Small intestine (tissue), 7 donors: ENCODE data around the gene SPTBN5. TPM values are rescaled to one million over a fixed set of nuclear protein-coding genes. Genes with fewer than 3 reads are reported as not detected.

Experiments
- DNase-seq, 2 donors: peaks; one replicate each; pipeline versions ENCODE4 v3.0.0 to v3.0.0-alpha.2; 2013
- FAIRE-seq: peaks from 2 replicates; lab custom pipeline; 2012; peaks lifted over from hg19 to GRCh38; lab: Jason Lieb, UNC
- H3K27ac ChIP-seq, 3 donors: one replicate each; pipeline ENCODE4 v1.5.1; 2013; ENCODE audit warnings: low read length in 2 of 3, mild to moderate bottlenecking in 2 of 3, control low read depth in 1 of 3, inconsistent platforms in 1 of 3, low read depth in 1 of 3, moderate library complexity in 1 of 3
- H3K27me3 ChIP-seq, 3 donors: one replicate each; pipeline ENCODE4 v1.6.1; 2013; ENCODE audit warnings: low read length in 3 of 3, inconsistent platforms in 1 of 3; ENCODE audit not compliant: control insufficient read depth in 3 of 3, insufficient read depth in 3 of 3
- H3K36me3 ChIP-seq, 3 donors: one replicate each; pipeline ENCODE4 v1.6.1; 2013; ENCODE audit warnings: low read length in 3 of 3, inconsistent platforms in 1 of 3, low read depth in 1 of 3, mild to moderate bottlenecking in 1 of 3, moderate library complexity in 1 of 3; ENCODE audit not compliant: control insufficient read depth in 3 of 3, insufficient read depth in 2 of 3
- H3K4me1 ChIP-seq, 3 donors: one replicate each; pipeline ENCODE4 v1.6.1; 2013; ENCODE audit warnings: low read length in 2 of 3, inconsistent platforms in 1 of 3, low read depth in 1 of 3, mild to moderate bottlenecking in 1 of 3, moderate library complexity in 1 of 3; ENCODE audit not compliant: control insufficient read depth in 3 of 3, insufficient read depth in 2 of 3
- H3K4me3 ChIP-seq, 3 donors: one replicate each; pipeline ENCODE4 v1.5.1; 2013; ENCODE audit warnings: low read length in 3 of 3, control low read depth in 1 of 3, inconsistent platforms in 1 of 3, low read depth in 1 of 3, mild to moderate bottlenecking in 1 of 3, moderate library complexity in 1 of 3
- H3K9me3 ChIP-seq, 2 donors: one replicate each; pipeline ENCODE4 v1.6.1; 2013; ENCODE audit warnings: low read depth in 1 of 2, low read length in 1 of 2; ENCODE audit not compliant: control insufficient read depth in 2 of 2, insufficient read depth in 1 of 2
- WGBS, 3 donors: extraction: QIAGEN DNeasy Blood & Tissue Kit; methylation state at CpG; one replicate each; pipeline ENCODE4 v1.1.7; 2013; 5-methylcytosine and 5-hydroxymethylcytosine counted together
- polyA plus RNA-seq, 4 donors: library from polyadenylated mRNA; stranded (reverse) in 3 of 4; unstranded in 1 of 4; fragments of 200-250 nt in 3 of 4; fragments of 120-200 nt in 1 of 4; gene quantifications; one replicate each; pipeline versions ENCODE4 v1.2.1 to v1.2.3, GENCODE V29; 2013
- donor health status: healthy with polysubstance abuse.
- donor health status: control.
- donor health status: control.
- donor health status: Bipolar disorder and iron deficiency.
- donor health status: healthy.

The SPTBN5 gene
- polyA plus RNA-seq, 4 donors, result 0.45 to 1.6 (median 0.57) TPM

DNA sequence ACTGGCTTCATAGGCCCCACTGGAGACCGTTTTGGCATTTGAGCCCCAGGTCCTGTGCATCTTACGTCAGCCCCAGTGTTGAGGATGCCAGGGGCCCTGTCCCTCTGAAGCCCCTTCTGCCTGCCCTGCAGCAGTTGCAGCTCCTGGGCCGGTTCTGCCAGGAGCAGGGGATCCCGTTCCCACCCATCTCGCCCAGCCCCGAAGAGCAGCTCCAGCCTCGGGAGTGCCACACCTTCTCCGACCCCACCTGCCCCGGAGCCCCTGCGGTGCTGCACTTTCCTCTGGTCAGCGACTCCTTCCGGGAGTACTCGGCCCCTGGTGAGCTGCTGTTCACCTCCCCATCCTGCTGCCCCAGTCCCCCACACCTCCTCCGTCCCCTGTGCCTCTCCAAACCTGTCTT lies 46.6 kb downstream of the SPTBN5 start:
- H3K4me3 ChIP-seq, result no peak overlapping the region
- WGBS, 3 donors, result 88 to 90% (median 90%) methylated on average over 12 to 14 of the region's 14 CpGs
- H3K9me3 ChIP-seq, result no peaks in the 10 kb centered on the region
- H3K27me3 ChIP-seq, result peaks cover 0 to 3% (median 0%) of the 10 kb centered on the region in 3 donors
- FAIRE-seq (no peak), DNase-seq (no peak)
- H3K36me3 ChIP-seq, result peaks cover 9 to 73% (median 17%) of the 10 kb centered on the region in 3 donors
- no peaks in the 10 kb centered on the region for H3K4me1 ChIP-seq
- no peak overlapping the region for H3K27ac ChIP-seq

DNA sequence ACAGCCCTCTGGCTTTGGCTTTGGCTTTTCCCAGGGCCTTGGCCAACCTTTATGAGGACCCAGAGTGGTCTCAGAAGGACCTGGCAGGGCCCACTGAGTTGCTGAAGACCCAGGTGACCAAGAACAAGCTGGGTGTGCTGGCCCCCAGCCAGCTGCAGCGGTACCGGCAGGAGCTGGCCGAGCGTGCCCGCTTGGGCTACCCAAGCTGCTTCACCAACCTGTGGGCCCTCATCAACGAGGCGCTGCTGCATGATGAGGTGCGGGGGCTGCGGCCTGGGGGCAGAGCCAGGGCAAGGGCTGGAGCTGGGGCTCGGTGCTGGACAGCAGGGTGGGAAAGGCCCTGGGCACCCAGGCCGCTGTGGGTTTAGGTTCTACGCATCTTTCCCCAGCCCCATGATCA lies 49.0 kb downstream of the SPTBN5 start:
- Histone ChIP-seq H3K36me3 (peaks cover 12 to 96% (median 17%) of the 10 kb centered on the region in 3 donors), H3K27me3 (no peaks in the 10 kb centered on the region), H3K4me3 (no peak overlapping the region), H3K9me3 (no peaks in the 10 kb centered on the region), H3K4me1 (no peaks in the 10 kb centered on the region), H3K27ac (no peak overlapping the region)
- 87 to 89% (median 88%) methylated on average over 12 of the region's 12 CpGs for WGBS, 3 donors
- FAIRE-seq, result no peak
- no peak for DNase-seq

DNA sequence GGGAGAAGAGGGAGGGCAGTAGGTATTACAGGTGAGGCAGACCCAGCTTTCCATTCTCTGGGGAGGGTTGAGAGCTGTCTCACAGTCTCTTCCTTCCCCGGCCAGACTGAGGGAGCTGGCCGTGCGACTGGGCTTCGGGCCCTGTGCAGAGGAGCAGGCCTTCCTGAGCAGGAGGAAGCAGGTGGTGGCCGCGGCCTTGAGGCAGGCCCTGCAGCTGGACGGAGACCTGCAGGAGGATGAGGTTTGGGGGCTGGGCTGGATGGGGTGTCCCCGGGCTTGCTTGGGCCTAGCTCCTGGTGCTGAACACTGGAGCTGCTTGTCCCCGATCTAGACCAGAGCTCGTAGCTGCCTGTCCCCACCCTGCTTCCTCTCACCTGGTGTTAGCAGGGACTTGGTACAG lies 50.3 kb downstream of the SPTBN5 start:
- 79 to 87% (median 82%) methylated on average over 10 of the region's 10 CpGs for WGBS, 3 donors
- peaks cover 12 to 93% (median 17%) of the 10 kb centered on the region in 3 donors for H3K36me3 ChIP-seq
- no peaks in the 10 kb centered on the region for H3K4me1 ChIP-seq
- no peak overlapping the region for H3K4me3 ChIP-seq
- H3K9me3 ChIP-seq, result no peaks in the 10 kb centered on the region
- no peak overlapping the region for H3K27ac ChIP-seq
- DNase-seq (no peak), FAIRE-seq (no peak)
- H3K27me3 ChIP-seq, result no peaks in the 10 kb centered on the region

DNA sequence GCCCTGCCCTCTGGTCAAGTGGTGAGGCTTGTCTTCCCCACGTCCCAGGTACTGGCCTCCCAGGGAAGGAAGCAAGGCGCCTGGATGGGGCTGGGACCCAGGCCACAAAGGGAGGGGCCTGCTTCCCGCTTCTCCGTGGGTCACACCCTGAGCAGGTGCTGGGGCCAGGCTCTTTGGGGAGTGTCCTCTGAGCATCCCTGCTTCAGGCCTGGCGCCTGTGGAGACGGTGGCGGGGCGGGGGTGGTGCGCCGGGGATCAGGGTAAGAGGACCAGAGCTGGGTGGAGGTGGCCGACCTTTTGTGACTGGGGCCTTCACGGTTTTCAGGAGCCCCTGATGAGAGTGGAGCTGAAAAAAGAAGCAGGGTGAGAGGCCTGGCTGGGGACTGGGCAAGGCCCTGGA lies 51.6 kb downstream of the SPTBN5 start:
- Histone ChIP-seq H3K4me3 (no peak overlapping the region), H3K9me3 (no peaks in the 10 kb centered on the region), H3K36me3 (peaks cover 10 to 89% (median 12%) of the 10 kb centered on the region in 3 donors), H3K27ac (no peak overlapping the region), H3K27me3 (no peaks in the 10 kb centered on the region), H3K4me1 (no peaks in the 10 kb centered on the region)
- no peak for FAIRE-seq
- WGBS, 3 donors, result 55 to 71% (median 70%) methylated on average over 10 to 12 of the region's 12 CpGs
- no peak for DNase-seq

DNA sequence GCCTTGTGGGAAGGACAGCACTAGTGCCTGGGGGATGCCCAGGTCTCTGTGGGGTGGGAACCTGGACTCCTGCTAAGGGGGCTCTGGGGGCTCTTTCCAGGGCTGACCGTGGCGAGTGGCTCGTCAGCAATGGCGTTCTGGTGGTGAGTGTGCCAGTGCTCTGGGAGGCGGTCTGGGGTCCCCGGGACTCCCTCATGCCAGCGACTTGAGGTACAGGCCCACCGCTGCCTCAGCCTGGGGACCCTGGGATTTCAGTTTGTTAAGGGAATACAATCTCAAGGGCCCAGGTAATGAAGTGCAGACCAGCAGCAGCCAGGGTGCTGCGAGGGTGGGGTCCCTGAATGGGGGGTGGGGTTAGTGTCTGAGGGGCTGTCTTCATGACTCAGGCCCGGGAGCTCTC lies 52.7 kb downstream of the SPTBN5 start:
- Histone ChIP-seq H3K9me3 (no peaks in the 10 kb centered on the region), H3K27ac (no peak overlapping the region), H3K4me3 (no peak overlapping the region), H3K27me3 (no peaks in the 10 kb centered on the region), H3K36me3 (peaks cover 3 to 89% (median 11%) of the 10 kb centered on the region in 3 donors), H3K4me1 (no peaks in the 10 kb centered on the region)
- FAIRE-seq, result no peak
- 92 to 94% (median 93%) methylated on average over 10 of the region's 10 CpGs for WGBS, 3 donors
- no peak for DNase-seq

DNA sequence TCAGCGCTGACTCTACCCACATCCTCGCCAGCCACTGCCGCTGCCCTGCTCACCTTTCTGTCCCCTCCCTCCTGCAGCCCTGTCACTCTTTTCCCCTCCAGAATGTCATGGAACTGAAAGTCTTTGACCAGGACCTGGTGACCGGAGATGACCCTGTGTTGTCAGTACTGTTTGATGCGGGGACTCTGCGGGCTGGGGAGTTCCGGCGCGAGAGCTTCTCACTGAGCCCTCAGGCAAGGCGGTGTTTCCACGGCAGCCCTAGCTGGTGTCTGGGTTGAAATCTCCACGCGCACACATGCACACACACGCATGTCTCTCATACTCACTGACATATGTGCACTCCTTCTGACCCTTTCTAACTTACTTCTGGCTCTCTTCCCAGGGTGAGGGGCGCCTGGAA lies 53.2 kb downstream of the SPTBN5 start:
- H3K4me3 ChIP-seq, result no peak overlapping the region
- no peaks in the 10 kb centered on the region for H3K27me3 ChIP-seq
- no peak for FAIRE-seq
- no peak overlapping the region for H3K27ac ChIP-seq
- H3K36me3 ChIP-seq, result peaks cover 1 to 89% (median 7%) of the 10 kb centered on the region in 3 donors
- 95 to 97% (median 96%) methylated on average over 15 of the region's 15 CpGs for WGBS, 3 donors
- H3K9me3 ChIP-seq, result no peaks in the 10 kb centered on the region
- H3K4me1 ChIP-seq, result no peaks in the 10 kb centered on the region
- DNase-seq, result no peak

DNA sequence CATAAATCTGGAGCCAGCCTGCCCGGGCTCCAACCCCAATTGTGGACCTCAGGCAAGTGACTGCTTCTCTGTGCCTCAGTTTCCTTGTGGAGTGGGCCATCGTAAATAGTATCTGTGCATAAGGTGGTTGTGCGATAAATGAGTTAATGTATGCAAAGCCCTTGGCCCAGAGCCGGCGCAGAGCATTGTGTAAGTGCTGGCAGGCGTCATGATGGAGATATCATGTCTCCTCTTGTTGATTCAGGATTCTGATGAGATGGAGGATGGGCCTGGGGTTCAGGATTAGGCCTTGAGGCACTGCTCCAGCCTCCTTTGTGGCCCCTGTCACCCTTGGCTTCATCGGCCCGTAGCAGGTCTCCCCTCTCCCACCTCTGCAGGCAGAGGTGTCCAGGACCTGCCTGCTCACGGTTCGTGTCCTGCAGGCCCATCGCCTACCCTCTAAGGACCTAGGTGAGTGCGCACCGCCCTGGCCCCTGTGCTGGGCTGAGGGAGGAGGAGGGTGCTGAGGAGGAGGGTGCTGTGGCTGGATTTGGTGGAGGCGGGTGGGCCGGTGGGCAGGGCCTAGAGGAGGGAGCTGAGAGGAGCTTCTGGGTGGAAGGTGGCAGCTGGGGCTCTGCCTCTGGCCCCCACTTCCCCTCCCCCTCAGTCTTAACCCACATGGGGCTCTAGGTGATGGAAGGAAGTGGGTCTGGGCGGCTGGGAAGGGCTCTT lies 53.9 kb downstream of the SPTBN5 start:
- 92 to 94% (median 93%) methylated on average over 14 to 16 of the region's 16 CpGs for WGBS, 3 donors
- Histone ChIP-seq H3K27me3 (no peaks in the 10 kb centered on the region), H3K4me1 (no peaks in the 10 kb centered on the region), H3K36me3 (peaks cover 0 to 89% (median 2%) of the 10 kb centered on the region in 3 donors), H3K27ac (no peak overlapping the region), H3K9me3 (no peaks in the 10 kb centered on the region), H3K4me3 (no peak overlapping the region)
- no peak for DNase-seq
- no peak for FAIRE-seq

DNA sequence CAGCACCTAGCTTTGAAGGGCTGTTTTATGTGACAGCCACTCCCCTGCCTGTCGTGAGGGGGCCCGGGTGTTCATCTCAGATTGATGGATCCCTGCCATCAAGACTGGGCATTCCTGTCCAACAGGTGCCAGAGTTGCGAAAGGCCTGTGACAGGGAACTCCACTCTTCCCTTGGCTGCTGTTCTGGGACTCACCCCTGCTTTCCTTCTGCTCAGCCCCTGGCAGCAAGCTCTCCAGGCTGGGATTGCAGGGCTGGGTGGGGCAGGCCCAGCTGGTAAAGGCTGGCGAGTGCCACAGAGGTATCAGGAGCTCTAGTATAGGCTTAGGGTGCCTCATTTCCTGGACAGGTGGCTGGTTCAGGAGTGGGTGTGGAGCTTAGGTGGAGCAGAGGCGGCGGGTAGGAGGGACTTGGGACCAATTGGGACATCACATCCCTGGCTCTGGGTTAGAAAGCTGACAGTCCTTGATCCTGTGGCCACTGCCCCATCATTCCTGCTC lies 55.4 kb downstream of the SPTBN5 start, which contains the start of gene PLA2G4B:
TSS of gene PLA2G4B (plus strand) at position 448 of the 498 bp plus-strand sequence. CDS start 67 bp downstream, outside the sequence.
- Histone ChIP-seq H3K27me3 (no peaks in the 10 kb centered on the region), H3K27ac (peak within 1 kb of the TSS in 1 of 3 donors; percentile 45), H3K9me3 (no peaks in the 10 kb centered on the region), H3K4me1 (no peaks in the 10 kb centered on the region), H3K36me3 (peaks cover 0 to 79% (median 2%) of the 10 kb centered on the region in 3 donors), H3K4me3 (no peak within 1 kb of the TSS)
- 15 to 59% (median 35%) methylated on average over 6 of the region's 6 CpGs for WGBS, 3 donors
- DNase-seq (peak; percentile 30 to 78), FAIRE-seq (no peak)
